Breast epithelium (tissue), 4 donors: Measurements from ENCODE around the gene LFNG. TPM values are rescaled to one million over a fixed set of nuclear protein-coding genes. Genes with fewer than 3 reads are reported as not detected.

ENCODE experiments used
- DNase-seq, 2 donors: peaks; one replicate each; pipeline ENCODE4 v3.0.0-alpha.2; 2019; ENCODE audit warnings: low spot score in 2 of 2
- H3K27ac ChIP-seq, 2 donors: fragments of 200-600 bp; sonication (generic) in 1 of 2; one replicate each; pipeline ENCODE4 v1.5.1; 2016 to 2019; ENCODE audit warnings: mild to moderate bottlenecking in 1 of 2
- H3K27me3 ChIP-seq, 2 donors: fragments of 200-600 bp; sonication (generic) in 1 of 2; one replicate each; pipeline versions ENCODE4 v1.5.1 to v1.6.0; 2017 to 2019; ENCODE audit warnings: control low read depth in 1 of 2, mild to moderate bottlenecking in 1 of 2
- H3K36me3 ChIP-seq: fragments of 200-600 bp; one replicate; pipeline ENCODE4 v1.5.1; 2019
- H3K4me1 ChIP-seq, 2 donors: fragments of 200-600 bp; sonication (generic); one replicate each; pipeline ENCODE4 v1.5.1; 2016 to 2019; ENCODE audit warnings: control low read depth in 1 of 2
- H3K4me3 ChIP-seq, 3 donors: fragments of 200-600 bp; sonication (generic); 1 replicate in 2 of 3; 2 replicates in 1 of 3; pipeline ENCODE4 v1.5.1; 2016 to 2019; ENCODE audit warnings: mild to moderate bottlenecking in 3 of 3, moderate library complexity in 2 of 3
- H3K9me3 ChIP-seq, 2 donors: fragments of 200-600 bp; sonication (generic) in 1 of 2; one replicate each; pipeline ENCODE4 v1.5.1; 2016 to 2019; ENCODE audit warnings: control low read depth in 1 of 2
- POLR2A ChIP-seq: fragments of 450-650 bp; IDR thresholded peaks from one replicate; pipeline ENCODE4 v1.6.1; 2016; ENCODE audit warnings: antibody characterized with exemption, mild to moderate bottlenecking, moderate library complexity
- POLR2AphosphoS5 ChIP-seq, 3 donors: sonication (generic); formaldehyde crosslinking; IDR thresholded peaks; one replicate each; pipeline ENCODE4 v1.6.1; 2017; ENCODE audit warnings: antibody characterized with exemption in 3 of 3
- intact Hi-C: fragments of 100-400 bp; cut with DNase I; formaldehyde crosslinking; loops from one replicate; pipeline ENCODE4 v1.15.1; 2023; ENCODE audit warnings: low total_unique reads
- total RNA-seq, 3 donors: library from RNA; depleted of rRNA; stranded (reverse); fragments of >200 nt; gene quantifications; one replicate each; pipeline ENCODE4 v1.1.0, GENCODE V29; 2016
- TF ChIP-seq, protein P1 (sequence below), 3 donors: fragments of 450-650 bp; IDR thresholded peaks; one replicate each; pipeline ENCODE4 v1.5.1; 2016 to 2017; ENCODE audit warnings: antibody characterized with exemption in 3 of 3, mild to moderate bottlenecking in 3 of 3, moderate library complexity in 3 of 3

Gene LFNG
- total RNA-seq, 3 donors from 2014 or later = 5.0 to 16.4 (median 9.1) TPM

DNA sequence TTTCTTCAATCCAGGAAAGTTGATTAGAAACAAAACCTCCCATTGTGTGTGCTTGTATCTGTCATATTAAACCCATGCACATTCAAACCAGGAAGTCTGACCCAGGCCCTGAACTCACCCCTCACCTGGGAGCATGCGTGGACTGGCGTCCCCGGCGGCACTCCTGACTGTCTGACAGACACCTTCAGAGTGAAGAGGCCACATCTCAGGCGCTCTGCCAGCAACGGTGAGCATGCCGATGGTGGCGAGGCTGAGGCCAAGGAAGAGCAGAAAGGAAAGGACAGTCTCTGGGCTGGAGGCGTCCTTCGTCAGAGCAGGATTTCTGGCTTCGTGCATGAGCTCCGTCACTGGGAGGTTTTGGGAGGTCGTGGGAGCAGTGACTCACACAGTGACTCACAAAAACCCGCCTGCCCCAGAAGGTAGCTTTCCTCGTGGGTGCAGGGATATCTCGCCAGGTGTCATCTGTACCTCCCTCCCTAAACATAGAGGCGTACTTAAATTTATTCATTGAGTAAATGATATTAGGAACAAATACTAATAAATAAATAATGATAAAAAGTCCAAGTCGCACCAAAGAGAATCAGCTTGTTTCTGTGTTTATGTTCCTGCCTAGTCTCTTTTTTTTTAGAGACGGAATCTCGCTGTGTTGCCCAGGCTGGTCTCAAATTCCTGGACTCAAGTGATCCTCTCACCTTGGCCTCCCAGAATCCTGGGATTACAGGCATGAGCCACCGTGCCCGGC, 52.7 kb downstream of the LFNG start:
- intact Hi-C loops = no loop called here
- H3K4me3 ChIP-seq = no peak overlapping the region
- no peak overlapping the region for H3K27ac ChIP-seq
- no peaks in the 10 kb centered on the region for H3K9me3 ChIP-seq
- TF ChIP-seq, protein P1, sequence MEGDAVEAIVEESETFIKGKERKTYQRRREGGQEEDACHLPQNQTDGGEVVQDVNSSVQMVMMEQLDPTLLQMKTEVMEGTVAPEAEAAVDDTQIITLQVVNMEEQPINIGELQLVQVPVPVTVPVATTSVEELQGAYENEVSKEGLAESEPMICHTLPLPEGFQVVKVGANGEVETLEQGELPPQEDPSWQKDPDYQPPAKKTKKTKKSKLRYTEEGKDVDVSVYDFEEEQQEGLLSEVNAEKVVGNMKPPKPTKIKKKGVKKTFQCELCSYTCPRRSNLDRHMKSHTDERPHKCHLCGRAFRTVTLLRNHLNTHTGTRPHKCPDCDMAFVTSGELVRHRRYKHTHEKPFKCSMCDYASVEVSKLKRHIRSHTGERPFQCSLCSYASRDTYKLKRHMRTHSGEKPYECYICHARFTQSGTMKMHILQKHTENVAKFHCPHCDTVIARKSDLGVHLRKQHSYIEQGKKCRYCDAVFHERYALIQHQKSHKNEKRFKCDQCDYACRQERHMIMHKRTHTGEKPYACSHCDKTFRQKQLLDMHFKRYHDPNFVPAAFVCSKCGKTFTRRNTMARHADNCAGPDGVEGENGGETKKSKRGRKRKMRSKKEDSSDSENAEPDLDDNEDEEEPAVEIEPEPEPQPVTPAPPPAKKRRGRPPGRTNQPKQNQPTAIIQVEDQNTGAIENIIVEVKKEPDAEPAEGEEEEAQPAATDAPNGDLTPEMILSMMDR (IDR thresholded peaks at IDR 0.05) = no peak
- no peak for TF ChIP-seq POLR2A
- no peak for TF ChIP-seq POLR2AphosphoS5 (IDR thresholded peaks at IDR 0.05)
- no peaks in the 10 kb centered on the region for H3K27me3 ChIP-seq
- H3K4me1 ChIP-seq = peaks cover 0 to 4% of the 10 kb centered on the region in 2 donors
- no peak for DNase-seq
- H3K36me3 ChIP-seq = no peaks in the 10 kb centered on the region

DNA sequence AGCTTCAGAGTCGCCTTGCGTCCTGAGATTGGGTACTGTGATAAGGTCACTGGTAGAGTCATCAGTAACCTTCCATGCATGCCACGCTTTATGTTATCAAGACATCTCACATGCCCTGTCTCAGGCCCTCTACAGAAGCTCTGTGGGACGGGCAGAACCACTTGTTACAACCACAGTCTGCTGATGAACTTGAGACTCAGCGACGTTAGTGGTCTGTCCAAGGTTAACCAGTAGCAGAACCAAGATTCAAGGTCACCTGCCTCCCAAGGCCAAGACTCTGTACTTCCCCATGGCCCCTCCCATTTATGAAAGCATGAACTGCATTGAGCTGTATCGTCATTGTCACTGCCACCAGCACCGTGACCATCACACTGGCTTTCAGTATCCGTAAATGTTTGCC, 54.2 kb downstream of the LFNG start:
- H3K9me3 ChIP-seq = no peaks in the 10 kb centered on the region
- H3K36me3 ChIP-seq = no peaks in the 10 kb centered on the region
- H3K4me3 ChIP-seq = no peak overlapping the region
- no peaks in the 10 kb centered on the region for H3K27me3 ChIP-seq
- H3K27ac ChIP-seq = no peak overlapping the region
- no peak for DNase-seq
- intact Hi-C loops = no loop called here
- TF ChIP-seq, protein P1 (IDR thresholded peaks at IDR 0.05) = no peak
- TF ChIP-seq POLR2A (no peak), POLR2AphosphoS5 (IDR thresholded peaks at IDR 0.05) (no peak)
- no peaks in the 10 kb centered on the region for H3K4me1 ChIP-seq

GRCh38 chr7:2575046-2575732, 55.6 kb downstream of the LFNG start:
- H3K4me3 ChIP-seq = no peak overlapping the region
- TF ChIP-seq POLR2A = no peak
- TF ChIP-seq POLR2AphosphoS5 (IDR thresholded peaks at IDR 0.05) = no peak
- TF ChIP-seq, protein P1 (IDR thresholded peaks at IDR 0.05) = no peak
- H3K27ac ChIP-seq = no peak overlapping the region
- H3K4me1 ChIP-seq = no peaks in the 10 kb centered on the region
- H3K36me3 ChIP-seq = no peaks in the 10 kb centered on the region
- no peak for DNase-seq
- no peaks in the 10 kb centered on the region for H3K9me3 ChIP-seq
- intact Hi-C loops = no loop called here
- no peaks in the 10 kb centered on the region for H3K27me3 ChIP-seq

GRCh38 chr7:2575733-2576340, 56.3 kb downstream of the LFNG start:
- TF ChIP-seq POLR2A (no peak), POLR2AphosphoS5 (IDR thresholded peaks at IDR 0.05) (no peak)
- TF ChIP-seq, protein P1 (IDR thresholded peaks at IDR 0.05) = no peak
- H3K27me3 ChIP-seq = no peaks in the 10 kb centered on the region
- H3K4me1 ChIP-seq = no peaks in the 10 kb centered on the region
- no peak overlapping the region for H3K4me3 ChIP-seq
- H3K36me3 ChIP-seq = no peaks in the 10 kb centered on the region
- no peaks in the 10 kb centered on the region for H3K9me3 ChIP-seq
- no peak overlapping the region for H3K27ac ChIP-seq
- no peak for DNase-seq
- intact Hi-C loops = no loop called here
